Ishikawa (cell line): Measurements from ENCODE around the gene SRSF1.
A peak's percentile ranks its signal among the peaks of the same experiment; 100 is the strongest.

Experiments used
- CEBPB ChIP-seq: IDR thresholded peaks from 2 replicates; pipeline ENCODE4 v1.6.1; 2012
- CREB1 ChIP-seq: IDR thresholded peaks from 2 replicates; pipeline ENCODE4 v1.6.1; 2012; ENCODE audit warnings: low read depth
- EGR1 ChIP-seq: IDR thresholded peaks from 2 replicates; pipeline ENCODE4 v1.6.1; 2012
- EP300 ChIP-seq: IDR thresholded peaks from 2 replicates; pipeline ENCODE4 v1.6.1; 2012; ENCODE audit warnings: borderline replicate concordance
- FOXM1 ChIP-seq: IDR thresholded peaks from 2 replicates; pipeline ENCODE4 v1.6.1; 2012; ENCODE audit warnings: low read depth, borderline replicate concordance
- MAX ChIP-seq: IDR thresholded peaks from 2 replicates; pipeline ENCODE4 v1.6.1; 2012
- NFIC ChIP-seq: IDR thresholded peaks from 2 replicates; pipeline ENCODE4 v1.6.1; 2012
- RAD21 ChIP-seq: IDR thresholded peaks from 2 replicates; pipeline ENCODE4 v1.6.1; 2012; ENCODE audit warnings: low read depth
- TAF1 ChIP-seq: IDR thresholded peaks from 2 replicates; pipeline ENCODE4 v1.6.1; 2012; ENCODE audit warnings: low read depth, mild to moderate bottlenecking
- TCF12 ChIP-seq: IDR thresholded peaks from 2 replicates; pipeline ENCODE4 v1.6.1; 2012; ENCODE audit warnings: low read depth
- TEAD4 ChIP-seq: IDR thresholded peaks from 2 replicates; pipeline ENCODE4 v1.6.1; 2012
- USF1 ChIP-seq: IDR thresholded peaks from 2 replicates; pipeline ENCODE4 v1.6.1; 2012
- YY1 ChIP-seq: IDR thresholded peaks from 2 replicates; pipeline ENCODE4 v1.6.1; 2012; ENCODE audit warnings: low read depth
- ZBTB7A ChIP-seq: IDR thresholded peaks from 2 replicates; pipeline ENCODE4 v1.6.1; 2012; ENCODE audit warnings: low read depth
- TF ChIP-seq, protein P1 (sequence below): IDR thresholded peaks from 2 replicates; pipeline ENCODE4 v1.6.1; 2012; ENCODE audit warnings: low read depth, mild to moderate bottlenecking

The SRSF1 gene

DNA sequence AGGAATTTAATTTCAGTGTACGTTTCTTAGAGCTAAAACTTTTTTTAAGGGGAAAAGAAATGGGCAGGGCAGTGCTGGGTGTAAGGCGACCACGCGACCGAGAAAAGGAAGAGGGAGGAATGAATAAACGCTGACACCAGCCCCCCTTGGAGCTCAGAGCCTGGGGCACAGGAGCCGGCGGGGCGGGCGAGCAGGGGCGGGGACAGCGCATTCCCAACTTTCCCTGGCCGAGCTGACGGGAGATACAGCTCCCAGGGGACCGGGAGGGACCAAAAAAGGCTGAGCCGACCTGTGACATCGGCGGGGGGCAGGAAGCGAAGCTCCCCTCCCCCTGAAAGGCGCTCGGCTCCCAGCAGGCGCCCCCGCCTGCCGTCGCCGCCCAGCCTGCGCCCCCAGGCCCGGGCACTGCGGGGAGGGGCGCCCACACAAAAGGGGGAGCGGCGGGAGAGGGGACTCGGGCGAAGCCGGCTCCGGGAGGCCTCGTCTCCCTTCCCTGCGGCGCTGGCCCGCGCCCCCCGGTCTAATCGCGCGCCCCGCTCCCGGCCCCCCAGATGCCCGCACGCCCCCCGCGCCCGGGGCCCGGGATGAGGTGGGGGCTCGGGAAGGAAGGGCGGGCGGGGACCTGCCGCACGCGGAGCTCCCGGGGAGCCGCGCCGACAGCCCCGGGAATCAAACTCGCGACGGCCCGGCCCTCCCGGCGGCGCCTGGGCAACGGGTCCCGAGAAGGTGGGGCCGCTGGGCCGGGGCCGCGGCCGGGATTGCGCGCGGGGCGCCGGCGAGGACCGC lies 52.5 kb downstream of the SRSF1 start:
- TF ChIP-seq EP300 (peak; percentile 73), TEAD4 (no peak; the same call in 1 of the 2 replicates), ZBTB7A (peak; percentile 91; the same call in 1 of the 2 replicates), EGR1 (peak; percentile 63; the same call in 1 of the 2 replicates), CEBPB (no peak; the same call in 1 of the 2 replicates), MAX (peak; percentile 26; the same call in 1 of the 2 replicates), YY1 (no peak), RAD21 (no peak), CREB1 (no peak), TCF12 (peak; percentile 75), NFIC (peak; percentile 37; the same call in 1 of the 2 replicates), USF1 (no peak), TAF1 (no peak; the same call in 1 of the 2 replicates), FOXM1 (no peak)
- TF ChIP-seq, protein P1, sequence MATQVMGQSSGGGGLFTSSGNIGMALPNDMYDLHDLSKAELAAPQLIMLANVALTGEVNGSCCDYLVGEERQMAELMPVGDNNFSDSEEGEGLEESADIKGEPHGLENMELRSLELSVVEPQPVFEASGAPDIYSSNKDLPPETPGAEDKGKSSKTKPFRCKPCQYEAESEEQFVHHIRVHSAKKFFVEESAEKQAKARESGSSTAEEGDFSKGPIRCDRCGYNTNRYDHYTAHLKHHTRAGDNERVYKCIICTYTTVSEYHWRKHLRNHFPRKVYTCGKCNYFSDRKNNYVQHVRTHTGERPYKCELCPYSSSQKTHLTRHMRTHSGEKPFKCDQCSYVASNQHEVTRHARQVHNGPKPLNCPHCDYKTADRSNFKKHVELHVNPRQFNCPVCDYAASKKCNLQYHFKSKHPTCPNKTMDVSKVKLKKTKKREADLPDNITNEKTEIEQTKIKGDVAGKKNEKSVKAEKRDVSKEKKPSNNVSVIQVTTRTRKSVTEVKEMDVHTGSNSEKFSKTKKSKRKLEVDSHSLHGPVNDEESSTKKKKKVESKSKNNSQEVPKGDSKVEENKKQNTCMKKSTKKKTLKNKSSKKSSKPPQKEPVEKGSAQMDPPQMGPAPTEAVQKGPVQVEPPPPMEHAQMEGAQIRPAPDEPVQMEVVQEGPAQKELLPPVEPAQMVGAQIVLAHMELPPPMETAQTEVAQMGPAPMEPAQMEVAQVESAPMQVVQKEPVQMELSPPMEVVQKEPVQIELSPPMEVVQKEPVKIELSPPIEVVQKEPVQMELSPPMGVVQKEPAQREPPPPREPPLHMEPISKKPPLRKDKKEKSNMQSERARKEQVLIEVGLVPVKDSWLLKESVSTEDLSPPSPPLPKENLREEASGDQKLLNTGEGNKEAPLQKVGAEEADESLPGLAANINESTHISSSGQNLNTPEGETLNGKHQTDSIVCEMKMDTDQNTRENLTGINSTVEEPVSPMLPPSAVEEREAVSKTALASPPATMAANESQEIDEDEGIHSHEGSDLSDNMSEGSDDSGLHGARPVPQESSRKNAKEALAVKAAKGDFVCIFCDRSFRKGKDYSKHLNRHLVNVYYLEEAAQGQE = no peak

GRCh38 chr17:57953705-57954396 lies 53.2 kb downstream of the SRSF1 start:
- TF ChIP-seq FOXM1 (no peak), MAX (no peak)
